H9 (cell line): Measurements from ENCODE around the gene PDK2. TPM values are rescaled to one million over a fixed set of nuclear protein-coding genes. Genes with fewer than 3 reads are reported as not detected.

Source experiments
- DNase-seq: peaks from one replicate; pipeline ENCODE4 v3.0.0-alpha.2; 2017
- H2AFZ ChIP-seq: one replicate; pipeline ENCODE4 v1.6.1; 2013; ENCODE audit warnings: mild to moderate bottlenecking, low read length, control low read depth, moderate library complexity
- H2AK5ac ChIP-seq: 2 replicates; pipeline ENCODE4 v1.6.1; 2013; ENCODE audit warnings: low read length, control low read depth, mixed read lengths; ENCODE audit not compliant: insufficient read length
- H2BK120ac ChIP-seq: one replicate; pipeline ENCODE4 v1.6.1; 2013; ENCODE audit warnings: low read depth, mild to moderate bottlenecking, low read length, control low read depth, inconsistent platforms; ENCODE audit not compliant: poor library complexity, severe bottlenecking
- H2BK12ac ChIP-seq: 2 replicates; pipeline ENCODE4 v1.6.1; 2013; ENCODE audit warnings: low read length, control low read depth, mixed read lengths, low read depth; ENCODE audit not compliant: insufficient read length
- H2BK15ac ChIP-seq: 2 replicates; pipeline ENCODE4 v1.6.1; 2013; ENCODE audit warnings: low read depth, low read length, control low read depth
- H2BK20ac ChIP-seq: one replicate; pipeline ENCODE4 v1.6.1; 2013; ENCODE audit warnings: low read depth, mild to moderate bottlenecking, low read length, control low read depth, inconsistent platforms; ENCODE audit not compliant: poor library complexity, severe bottlenecking
- H2BK5ac ChIP-seq: 2 replicates; pipeline ENCODE4 v1.6.1; 2013; ENCODE audit warnings: low read length, control low read depth, mixed read lengths; ENCODE audit not compliant: insufficient read length
- H3K14ac ChIP-seq: 2 replicates; pipeline ENCODE4 v1.6.1; 2013; ENCODE audit warnings: low read length, control low read depth; ENCODE audit not compliant: insufficient read depth
- H3K18ac ChIP-seq: 2 replicates; pipeline ENCODE4 v1.6.1; 2013; ENCODE audit warnings: low read depth, mild to moderate bottlenecking, mixed read lengths, low read length, control low read depth; ENCODE audit not compliant: insufficient read length
- H3K23ac ChIP-seq: 2 replicates; pipeline ENCODE4 v1.6.1; 2013; ENCODE audit warnings: low read length, control low read depth, mixed read lengths, low read depth; ENCODE audit not compliant: insufficient read length
- H3K23me2 ChIP-seq: 2 replicates; pipeline ENCODE4 v1.6.1; 2013; ENCODE audit warnings: low read depth, mild to moderate bottlenecking, mixed read lengths, low read length, control low read depth; ENCODE audit not compliant: insufficient read length, poor library complexity, severe bottlenecking
- H3K27ac ChIP-seq: 2 replicates; pipeline ENCODE4 v1.5.1; 2013; ENCODE audit warnings: low read length, control low read depth, mixed read lengths, low read depth; ENCODE audit not compliant: insufficient read length
- H3K27me3 ChIP-seq: 2 replicates; pipeline ENCODE4 v1.6.1; 2013; ENCODE audit warnings: low read length, control low read depth, inconsistent platforms; ENCODE audit not compliant: insufficient read depth
- H3K4ac ChIP-seq: 2 replicates; pipeline ENCODE4 v1.6.1; 2013; ENCODE audit warnings: low read depth, mild to moderate bottlenecking, control low read depth, inconsistent platforms, low read length, moderate library complexity
- H3K4me1 ChIP-seq: 2 replicates; pipeline ENCODE4 v1.6.1; 2013; ENCODE audit warnings: low read length, control low read depth, inconsistent platforms; ENCODE audit not compliant: insufficient read depth
- H3K4me2 ChIP-seq: 2 replicates; pipeline ENCODE4 v1.6.1; 2013; ENCODE audit warnings: low read length, control low read depth, mixed read lengths; ENCODE audit not compliant: insufficient read length, insufficient read depth
- H3K56ac ChIP-seq: 2 replicates; pipeline ENCODE4 v1.6.1; 2013; ENCODE audit warnings: low read depth, mild to moderate bottlenecking, mixed read lengths, low read length, control low read depth; ENCODE audit not compliant: insufficient read length
- H3K79me1 ChIP-seq: 2 replicates; pipeline ENCODE4 v1.6.1; 2013; ENCODE audit warnings: low read depth, mild to moderate bottlenecking, moderate library complexity, low read length, control low read depth, inconsistent platforms; ENCODE audit not compliant: insufficient read depth, poor library complexity, severe bottlenecking
- H3K79me2 ChIP-seq: 2 replicates; pipeline ENCODE4 v1.6.1; 2013; ENCODE audit warnings: low read length, control low read depth, inconsistent platforms; ENCODE audit not compliant: insufficient read depth
- H3K9ac ChIP-seq: 2 replicates; pipeline ENCODE4 v1.6.1; 2013; ENCODE audit warnings: low read length, control low read depth, mixed read lengths; ENCODE audit not compliant: insufficient read length; ENCODE audit errors: extremely low read depth
- H3K9me3 ChIP-seq: one replicate; pipeline ENCODE4 v1.6.1; 2013; ENCODE audit warnings: low read depth, low read length, inconsistent platforms; ENCODE audit not compliant: control insufficient read depth
- H3T11ph ChIP-seq: one replicate; pipeline ENCODE4 v1.6.1; 2013; ENCODE audit warnings: mild to moderate bottlenecking, low read length, control low read depth, inconsistent platforms
- H4K20me1 ChIP-seq: one replicate; pipeline ENCODE4 v1.6.1; 2013; ENCODE audit not compliant: control insufficient read depth, insufficient read length, insufficient read depth
- H4K5ac ChIP-seq: 2 replicates; pipeline ENCODE4 v1.6.1; 2013; ENCODE audit warnings: low read depth, mild to moderate bottlenecking, mixed read lengths, low read length, control low read depth; ENCODE audit not compliant: insufficient read length
- H4K8ac ChIP-seq: replicated peaks from 2 replicates; pipeline ENCODE4 v1.6.1; 2013; ENCODE audit warnings: low read length, control low read depth, mixed read lengths, low read depth; ENCODE audit not compliant: insufficient read length
- H4K91ac ChIP-seq: 2 replicates; pipeline ENCODE4 v1.6.1; 2013; ENCODE audit warnings: low read depth, mild to moderate bottlenecking, moderate library complexity, mixed read lengths, low read length, control low read depth; ENCODE audit not compliant: insufficient read length
- H3K27ac Mint-ChIP-seq, 3 experiments: 2 replicates in 2 of 3; 3 replicates in 1 of 3; pipeline ENCODE4 v1.8.0; 2020 to 2021; ENCODE audit warnings: mixed read lengths in 3 of 3, mild to moderate bottlenecking in 1 of 3, moderate library complexity in 1 of 3
- H3K27me3 Mint-ChIP-seq: 2 replicates; pipeline ENCODE4 v1.8.0; 2021; ENCODE audit warnings: low read depth, mild to moderate bottlenecking, moderate library complexity, mixed read lengths
- H3K36me3 Mint-ChIP-seq, 3 experiments: 2 replicates in 2 of 3; 3 replicates in 1 of 3; pipeline ENCODE4 v1.8.0; 2020 to 2021; ENCODE audit warnings: low read depth in 3 of 3, mixed read lengths in 3 of 3; ENCODE audit not compliant: insufficient read depth in 1 of 3
- H3K4me1 Mint-ChIP-seq, 2 experiments: 2 replicates each; pipeline ENCODE4 v1.8.0; 2020; ENCODE audit warnings: mixed read lengths in 2 of 2
- H3K4me3 Mint-ChIP-seq, 2 experiments: 2 replicates in 1 of 2; 3 replicates in 1 of 2; pipeline ENCODE4 v1.8.0; 2020 to 2021; ENCODE audit warnings: mild to moderate bottlenecking in 2 of 2, mixed read lengths in 2 of 2, moderate library complexity in 1 of 2
- H3K9me3 Mint-ChIP-seq, 2 experiments: 2 replicates in 1 of 2; 3 replicates in 1 of 2; pipeline ENCODE4 v1.8.0; 2020; ENCODE audit warnings: mild to moderate bottlenecking in 2 of 2, mixed read lengths in 2 of 2, moderate library complexity in 1 of 2
- CTCF ChIP-seq: fragments of 200-600 bp; sonication (generic); conservative IDR thresholded peaks from 3 replicates; pipeline ENCODE4 v1.8.0; 2021; ENCODE audit warnings: antibody characterized with exemption, mild to moderate bottlenecking
- WGBS: extraction: QIAGEN DNeasy Blood & Tissue Kit; methylation state at CpG from one replicate; pipeline ENCODE4 v1.1.7; 2013; ENCODE audit warnings: missing lambda C conversion rate, low lambda C conversion rate, mixed read lengths; ENCODE audit not compliant: insufficient read length; ENCODE audit errors: extremely low coverage; 5-methylcytosine and 5-hydroxymethylcytosine counted together
- total RNA-seq: library from RNA; stranded (reverse); gene quantifications from 2 replicates; pipeline ENCODE4 v1.2.1, GENCODE V29; 2021

PDK2 gene
- total RNA-seq, 1 experiment from 2014 or later, result 19.9 TPM

- no peaks in the 10 kb centered on the region for H4K20me1 ChIP-seq
- H3K4me3 Mint-ChIP-seq, result no peak overlapping the region
- no CpG with 5 or more reads among the region's 3 CpGs for WGBS
- H2BK12ac ChIP-seq, result no peak overlapping the region
- DNase-seq, result no peak
- no peak overlapping the region for H3K4ac ChIP-seq
- no peak overlapping the region for H3T11ph ChIP-seq
- TF ChIP-seq CTCF, result no peak
- no peaks in the 10 kb centered on the region for H3K4me1 ChIP-seq
- H3K27me3 Mint-ChIP-seq, result peaks cover 2% of the 10 kb centered on the region; the same call in 1 of the 2 replicates
- H2BK5ac ChIP-seq, result no peak overlapping the region
- no peaks in the 10 kb centered on the region for H3K79me2 ChIP-seq
- H3K36me3 Mint-ChIP-seq, result peaks cover 0 to 4% (median 0%) of the 10 kb centered on the region in 3 experiments; a peak in 1 of 7 replicates
- no peak overlapping the region for H3K18ac ChIP-seq
- H2AFZ ChIP-seq, result no peak overlapping the region
- H3K23me2 ChIP-seq, result peaks cover 12% of the 10 kb centered on the region
- no peak overlapping the region for H3K23ac ChIP-seq
- no peak overlapping the region for H4K5ac ChIP-seq
- H3K79me1 ChIP-seq, result no peaks in the 10 kb centered on the region
- H2BK20ac ChIP-seq, result no peak overlapping the region
- H2BK120ac ChIP-seq, result no peak overlapping the region
- H3K9me3 ChIP-seq, result no peaks in the 10 kb centered on the region
- H3K4me2 ChIP-seq, result no peak overlapping the region
- H3K27me3 ChIP-seq, result no peaks in the 10 kb centered on the region
- no peak overlapping the region for H3K9ac ChIP-seq
- H2AK5ac ChIP-seq, result no peak overlapping the region
- no peak overlapping the region for H3K27ac Mint-ChIP-seq
- H3K56ac ChIP-seq, result no peak overlapping the region
- H3K27ac ChIP-seq, result no peak overlapping the region
- H2BK15ac ChIP-seq, result no peak overlapping the region
- H3K14ac ChIP-seq, result no peak overlapping the region
- H4K91ac ChIP-seq, result no peak overlapping the region
- peaks cover 14 to 22% of the 10 kb centered on the region in 2 experiments for H3K4me1 Mint-ChIP-seq
- no peaks in the 10 kb centered on the region for H3K9me3 Mint-ChIP-seq
- H4K8ac ChIP-seq, result no peak overlapping the region
Measured at GRCh38 chr17:50093246-50093645, 1.9 kb upstream of the PDK2 start.
